ENCODE data around the gene ZNF132. TPM values are rescaled to one million over a fixed set of nuclear protein-coding genes. Genes with fewer than 3 reads are reported as not detected.

Gene ZNF132
- total RNA-seq (2022; extraction: Qiagen RNA extraction; ENCODE audit: low read depth), result 0.07 to 0.09 TPM (median 0.09 TPM) in 3 of 5 replicates, not detected in the others

DNA sequence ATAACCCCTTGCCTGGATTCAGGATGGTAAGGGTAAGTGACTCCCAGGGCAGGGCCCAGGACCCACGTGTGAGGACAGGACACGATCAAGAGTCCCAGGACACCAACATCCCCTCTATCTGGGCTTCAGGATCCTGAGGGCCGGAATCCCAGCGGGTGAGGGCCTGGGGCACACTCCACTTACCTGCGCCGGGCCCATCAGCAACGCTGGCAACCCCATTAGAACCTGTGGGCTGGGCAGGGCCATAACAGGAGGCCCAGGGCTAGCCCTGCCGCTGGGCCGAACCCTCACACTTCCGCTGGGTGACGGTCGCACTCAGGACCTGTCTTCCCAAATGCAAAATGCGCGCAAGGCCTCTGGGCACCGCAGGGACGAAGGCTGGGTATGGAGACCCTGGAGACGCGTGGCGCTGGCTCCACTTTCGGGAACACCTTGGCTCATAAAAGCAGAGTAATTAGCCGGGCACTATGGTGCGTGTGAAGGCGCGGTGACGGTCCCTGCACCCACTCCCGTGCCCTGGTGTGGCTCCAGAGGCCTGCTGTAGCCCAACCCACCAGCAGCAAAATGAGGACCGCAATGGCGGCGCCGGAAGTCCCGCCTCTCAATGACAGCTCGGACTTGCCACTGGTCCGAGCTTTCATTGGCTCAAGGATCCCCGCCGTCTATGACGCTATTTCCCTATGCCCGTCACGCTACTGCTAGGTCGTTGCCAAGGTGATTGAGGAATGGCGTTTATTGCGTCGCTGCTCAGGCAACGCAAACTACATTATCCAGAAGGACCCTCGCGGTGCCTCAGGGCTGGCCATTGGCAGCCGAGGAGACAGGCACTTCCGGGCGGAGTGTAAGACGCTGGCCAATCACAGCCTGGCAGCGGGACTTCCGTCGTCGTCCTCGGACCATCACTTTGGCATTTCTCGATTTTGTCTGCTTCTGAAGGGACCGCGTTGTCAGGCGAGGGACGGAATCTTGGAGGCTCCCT lies at the start of gene ZNF132:
ZNF132 (minus strand) TSS at position 578 of the 979 bp plus-strand sequence; CDS start at position 246, 332 bp downstream.

DNA sequence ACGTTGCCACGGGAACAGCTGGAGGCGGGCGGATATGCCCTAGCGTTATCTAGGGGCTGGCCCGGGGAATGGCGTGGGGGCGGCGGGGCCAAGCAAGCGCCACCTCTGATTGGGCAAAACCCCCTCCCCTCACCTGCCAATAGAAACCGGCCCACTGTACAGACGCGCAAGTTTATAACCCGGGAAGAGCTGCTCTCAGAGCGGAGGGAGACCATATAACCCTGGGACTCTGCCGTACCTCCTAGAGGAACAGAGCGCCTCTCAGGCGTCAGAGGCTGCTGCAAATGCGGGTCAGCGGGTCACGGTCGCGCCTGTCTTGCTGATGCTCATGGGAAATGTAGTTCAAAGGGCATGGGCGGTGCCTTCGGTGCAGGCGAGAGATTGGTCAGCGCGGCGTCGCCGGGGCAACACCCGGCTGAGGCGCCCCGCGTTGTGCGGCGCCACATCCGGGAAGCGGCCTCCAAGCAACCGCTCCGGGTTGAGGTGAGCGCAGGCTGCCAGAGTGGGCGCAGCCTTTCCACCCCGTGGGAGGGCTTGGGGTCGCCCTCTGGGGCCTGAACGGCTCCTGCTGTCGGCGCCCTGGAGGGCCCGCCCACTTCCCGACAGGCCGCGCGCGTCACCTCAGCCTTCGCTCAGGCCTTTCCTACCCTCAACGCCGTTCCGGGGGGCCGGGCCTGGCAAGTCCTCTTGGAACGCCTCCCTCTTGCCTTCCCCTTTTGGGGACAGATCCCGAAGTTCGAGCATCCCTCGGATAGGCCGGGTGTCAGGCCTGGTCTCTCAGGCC lies 36.0 kb upstream of the ZNF132 start, which contains the start of gene ZNF446:
ZNF446 (plus strand) TSS at position 639 of the 784 bp plus-strand sequence. CDS start 867 bp downstream, outside the sequence.

DNA sequence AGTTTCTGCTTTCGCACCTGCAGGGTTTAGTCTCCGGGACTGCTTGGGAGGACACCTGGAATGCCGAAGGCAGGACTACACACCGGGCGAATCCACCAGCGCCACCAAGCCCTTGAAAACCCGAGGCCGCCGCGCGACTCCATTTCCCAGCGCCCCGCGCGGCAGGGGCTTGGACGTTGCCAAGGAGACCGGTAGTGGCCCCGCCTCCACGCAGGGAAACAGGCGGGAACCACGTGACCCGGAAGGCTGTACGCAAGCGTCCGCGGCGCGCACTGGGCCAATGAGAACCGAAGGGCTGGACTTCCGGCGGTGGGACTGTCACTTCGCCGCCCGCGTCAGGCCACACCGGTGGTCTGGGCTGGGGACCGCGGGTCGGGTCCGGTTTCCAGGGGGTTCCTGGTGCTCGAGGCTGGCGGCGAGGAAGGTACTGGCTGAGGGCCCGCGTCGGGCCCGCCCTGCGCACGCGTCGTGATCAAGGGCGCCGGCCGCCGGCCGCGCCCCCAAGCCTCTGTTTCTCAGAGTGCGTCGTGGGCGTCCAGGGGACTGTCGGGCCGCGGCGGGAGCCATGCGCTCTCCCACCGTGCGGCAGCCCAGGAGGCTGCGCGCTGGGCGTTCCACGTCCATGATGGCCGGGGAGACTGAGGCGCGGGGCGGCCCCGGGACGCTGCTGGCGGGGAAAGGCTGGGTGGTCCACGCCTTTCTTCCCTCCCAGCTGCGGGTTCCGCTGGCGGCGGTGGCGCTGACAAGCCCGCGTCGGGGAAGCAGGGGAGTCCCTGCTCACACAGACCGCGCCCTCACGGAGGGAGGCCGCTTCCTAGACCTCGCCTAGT lies 27.0 kb upstream of the ZNF132 start, which contains the start of gene ZNF324:
ZNF324 (plus strand) TSS at position 321 of the 830 bp plus-strand sequence. CDS start 2,106 bp downstream, outside the sequence.

DNA sequence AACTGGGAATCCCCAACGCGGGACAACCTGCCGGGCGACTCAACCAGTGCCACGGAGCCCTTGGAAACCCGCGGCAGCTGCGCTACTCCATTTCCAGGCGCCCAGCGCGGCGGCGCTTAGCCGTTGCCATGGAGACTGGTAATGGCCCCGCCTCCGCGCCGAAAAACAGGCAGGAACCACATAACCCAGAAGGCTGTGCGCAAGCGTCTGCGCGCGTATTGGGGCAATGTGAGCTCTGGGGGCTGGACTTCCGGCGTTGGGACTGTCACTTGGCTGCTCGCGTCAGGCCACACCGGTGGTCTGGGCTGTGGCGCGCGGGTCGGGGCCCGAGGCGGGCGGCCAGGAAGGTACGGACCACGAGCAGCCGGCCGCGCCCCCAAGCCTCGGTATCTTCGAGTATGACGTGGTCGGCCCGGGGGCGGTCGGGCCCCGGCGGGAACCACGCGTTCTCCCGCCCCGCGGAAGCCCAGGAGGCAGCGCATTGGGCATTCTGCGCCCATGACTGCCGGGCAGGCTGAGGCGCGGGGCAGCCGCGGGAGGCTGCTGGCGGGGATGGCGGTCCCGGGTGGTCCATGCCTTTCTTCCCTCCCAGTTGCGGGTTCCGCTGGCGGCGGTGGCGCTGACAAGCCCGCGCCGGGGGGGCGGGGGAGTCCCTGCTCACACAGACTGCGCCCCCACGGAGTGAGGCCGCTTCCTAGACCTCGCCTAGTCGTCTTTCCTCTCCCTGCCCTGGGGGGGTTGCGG lies 11.6 kb upstream of the ZNF132 start, which contains the start of gene ZNF324B:
ZNF324B (plus strand) TSS at position 265 of the 744 bp plus-strand sequence. CDS start 2,080 bp downstream, outside the sequence.

DNA sequence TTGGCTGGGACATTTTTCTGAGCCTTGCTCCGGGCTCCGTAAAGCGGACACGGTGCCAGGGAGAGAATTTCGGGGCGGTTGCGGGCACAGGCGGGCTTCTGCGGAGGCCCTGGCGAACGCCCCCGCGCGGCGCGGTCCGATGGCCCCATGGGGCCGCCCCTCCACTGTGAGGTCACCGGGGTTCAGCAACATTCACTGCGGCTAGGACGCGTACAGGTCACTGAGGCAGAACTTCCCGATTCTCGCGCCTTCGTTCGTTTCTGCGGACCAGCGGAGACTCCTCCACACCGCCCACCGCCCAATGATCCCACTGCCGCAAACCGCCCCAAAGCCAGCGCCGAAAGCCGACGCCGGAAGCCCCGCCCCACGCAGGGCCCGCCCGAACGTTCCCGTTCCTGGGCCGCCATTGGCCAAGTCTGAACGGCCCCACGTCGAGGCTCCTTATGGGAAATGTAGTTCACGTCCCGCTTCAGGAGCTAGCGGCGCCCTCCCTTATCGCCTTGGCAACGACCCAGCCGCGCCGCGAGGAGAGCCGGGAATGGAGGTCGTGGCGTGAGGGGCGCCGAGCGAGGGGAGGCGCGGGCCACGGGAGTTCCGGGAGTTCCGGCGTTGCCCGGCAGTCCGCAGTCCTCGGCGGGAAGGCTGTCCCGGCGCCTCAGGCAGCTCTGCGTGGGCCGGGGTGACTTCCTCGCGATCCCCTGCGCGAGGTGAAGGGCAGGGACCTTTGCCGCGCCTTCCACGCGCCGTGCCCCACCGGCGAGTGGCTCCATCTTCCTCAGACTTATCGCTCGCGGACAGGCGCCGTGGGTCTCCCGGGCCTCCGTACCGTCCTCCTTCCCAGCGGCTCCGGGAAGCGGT lies 31.6 kb downstream of the ZNF132 start, which contains the start of gene ZNF584:
ZNF584 (plus strand) TSS at position 498 of the 858 bp plus-strand sequence. CDS start 499 bp downstream, outside the sequence.

DNA sequence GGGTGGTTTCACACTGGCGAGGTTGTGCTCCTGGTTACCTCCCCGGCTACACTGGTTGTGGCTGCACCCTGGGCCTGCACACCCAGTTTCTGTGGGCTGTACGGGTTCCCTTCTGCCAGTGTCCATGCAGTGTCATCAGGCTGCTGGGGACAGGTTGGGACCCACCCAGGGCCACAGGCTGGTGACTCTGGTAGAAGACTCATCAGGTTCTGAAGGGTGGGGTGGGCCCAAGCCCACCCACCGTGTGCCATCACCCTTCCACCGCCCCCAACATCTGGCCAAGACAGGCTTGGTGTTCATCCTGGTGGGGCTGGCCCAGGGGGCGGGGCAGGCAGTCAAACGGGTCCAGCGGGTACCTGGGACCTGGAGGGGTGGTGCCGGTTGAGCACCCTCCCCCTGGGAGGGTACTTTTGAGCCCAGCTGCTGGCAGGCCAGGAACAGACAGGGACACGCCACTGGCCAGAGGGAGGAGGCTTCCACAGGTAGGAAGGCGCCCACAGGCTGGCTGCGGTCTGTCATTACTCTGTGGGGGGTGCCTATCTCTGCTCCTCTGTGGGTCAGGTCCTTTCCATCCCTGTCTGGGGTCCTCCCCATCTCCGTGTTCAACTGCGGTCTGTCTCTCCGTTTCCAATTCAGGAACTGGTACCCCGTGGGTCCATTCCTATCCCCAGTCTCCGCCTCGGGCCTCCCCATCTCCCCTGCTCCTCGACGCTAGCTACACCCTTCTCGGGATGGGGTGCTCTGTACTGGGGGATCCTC lies 44.6 kb downstream of the ZNF132 start, which contains the start of gene RNF225:
RNF225 (plus strand) TSS at position 437 of the 759 bp plus-strand sequence. CDS start 434 bp downstream, outside the sequence.

DNA sequence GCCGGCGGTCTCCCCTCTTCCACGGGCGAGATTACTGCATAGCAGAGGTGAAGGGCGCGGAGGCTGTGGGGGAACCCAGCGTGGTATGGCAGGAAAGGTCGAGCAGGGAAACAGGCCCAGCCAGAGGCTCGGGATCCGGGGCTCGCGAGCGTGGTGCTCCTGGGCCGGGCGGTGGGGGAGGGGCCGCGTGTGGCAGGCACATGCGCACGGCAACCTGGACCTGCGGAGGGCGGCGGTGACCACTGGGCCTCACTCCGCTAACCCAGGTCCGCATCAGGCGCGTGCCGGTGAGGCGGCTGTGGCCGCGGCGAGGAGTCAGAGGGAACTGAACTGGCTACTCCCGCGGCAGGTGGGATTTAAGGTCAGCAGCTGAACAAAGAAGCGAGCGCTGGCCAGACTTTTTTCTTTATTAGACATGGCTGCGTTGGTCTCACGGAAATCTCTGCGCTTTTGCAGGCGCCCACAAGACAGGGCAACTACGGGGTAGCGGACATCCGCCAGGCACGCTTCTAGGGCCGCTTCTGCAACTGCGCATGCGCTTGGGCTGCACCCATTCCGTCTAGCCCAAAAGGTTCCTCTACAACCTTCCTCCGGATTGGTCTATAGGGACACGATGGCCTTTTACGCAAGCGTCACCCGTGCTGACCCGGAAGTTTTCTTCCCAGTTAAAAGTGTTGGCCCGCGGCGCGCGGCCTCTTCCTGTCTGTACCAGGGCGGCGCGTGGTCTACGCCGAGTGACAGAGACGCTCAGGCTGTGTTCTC lies 53.2 kb downstream of the ZNF132 start, which contains the start of gene RPS5:
RPS5 (plus strand) TSS at position 694 of the 762 bp plus-strand sequence. CDS start 869 bp downstream, outside the sequence.

Other genes with a start within 250 kb of the ZNF132 start
- gene ZNF544, start 211.2 kb downstream of the ZNF132 start, total RNA-seq (2022; extraction: Qiagen RNA extraction; ENCODE audit: low read depth), result 12.0 to 21.7 TPM (median 20.2 TPM) in 5 replicates
- gene ZNF8, start 161.2 kb downstream of the ZNF132 start, total RNA-seq (2022; extraction: Qiagen RNA extraction; ENCODE audit: low read depth), result 0.93 to 1.4 TPM (median 1.1 TPM) in 5 replicates
- 89.5 to 122 TPM (median 98.9 TPM) in 5 replicates for gene ERVK3-1, start 134.8 kb downstream of the ZNF132 start, total RNA-seq (2022; extraction: Qiagen RNA extraction; ENCODE audit: low read depth)
- gene ZSCAN22, start 113.2 kb downstream of the ZNF132 start, total RNA-seq (2022; extraction: Qiagen RNA extraction; ENCODE audit: low read depth), result 1.7 to 3.3 TPM (median 2.7 TPM) in 5 replicates
- 7.2 to 12.3 TPM (median 10.0 TPM) in 5 replicates for gene A1BG, start 86.7 kb downstream of the ZNF132 start, total RNA-seq (2022; extraction: Qiagen RNA extraction; ENCODE audit: low read depth)
- 0.60 to 1.8 TPM (median 1.5 TPM) in 5 replicates for gene ZNF497, start 77.4 kb downstream of the ZNF132 start, total RNA-seq (2022; extraction: Qiagen RNA extraction; ENCODE audit: low read depth)
- 0.74 to 1.7 TPM (median 1.4 TPM) in 5 replicates for gene ZNF837, start 59.1 kb downstream of the ZNF132 start, total RNA-seq (2022; extraction: Qiagen RNA extraction; ENCODE audit: low read depth)
- gene RPS5, start 52.9 kb downstream of the ZNF132 start, total RNA-seq (2022; extraction: Qiagen RNA extraction; ENCODE audit: low read depth), result 1,770 to 2,546 TPM (median 2,356 TPM) in 5 replicates
- not detected in 5 replicates for gene RNF225, start 44.5 kb downstream of the ZNF132 start, total RNA-seq (2022; extraction: Qiagen RNA extraction; ENCODE audit: low read depth)
- 17.6 to 20.4 TPM (median 18.2 TPM) in 5 replicates for gene ZNF584, start 31.5 kb downstream of the ZNF132 start, total RNA-seq (2022; extraction: Qiagen RNA extraction; ENCODE audit: low read depth)
- 5.7 to 7.9 TPM (median 7.0 TPM) in 5 replicates for gene ZNF324B, start 11.5 kb upstream of the ZNF132 start, total RNA-seq (2022; extraction: Qiagen RNA extraction; ENCODE audit: low read depth)
- gene ZNF324, start 26.9 kb upstream of the ZNF132 start, total RNA-seq (2022; extraction: Qiagen RNA extraction; ENCODE audit: low read depth), result 7.2 to 11.7 TPM (median 8.9 TPM) in 5 replicates
- 10.7 to 15.1 TPM (median 12.0 TPM) in 5 replicates for gene ZNF446, start 36.2 kb upstream of the ZNF132 start, total RNA-seq (2022; extraction: Qiagen RNA extraction; ENCODE audit: low read depth)
- 18.4 to 32.9 TPM (median 29.4 TPM) in 5 replicates for gene SLC27A5, start 71.8 kb upstream of the ZNF132 start, total RNA-seq (2022; extraction: Qiagen RNA extraction; ENCODE audit: low read depth)
- 8.3 to 24.0 TPM (median 20.1 TPM) in 5 replicates for gene ZBTB45, start 79.7 kb upstream of the ZNF132 start, total RNA-seq (2022; extraction: Qiagen RNA extraction; ENCODE audit: low read depth)
- 606 to 732 TPM (median 664 TPM) in 5 replicates for gene TRIM28, start 103.9 kb upstream of the ZNF132 start, total RNA-seq (2022; extraction: Qiagen RNA extraction; ENCODE audit: low read depth)
- 180 to 230 TPM (median 198 TPM) in 5 replicates for gene CHMP2A, start 115.0 kb upstream of the ZNF132 start, total RNA-seq (2022; extraction: Qiagen RNA extraction; ENCODE audit: low read depth)
- 134 to 148 TPM (median 138 TPM) in 5 replicates for gene UBE2M, start 118.5 kb upstream of the ZNF132 start, total RNA-seq (2022; extraction: Qiagen RNA extraction; ENCODE audit: low read depth)
- gene MZF1, start 133.2 kb upstream of the ZNF132 start, total RNA-seq (2022; extraction: Qiagen RNA extraction; ENCODE audit: low read depth), result 7.0 to 19.9 TPM (median 16.5 TPM) in 5 replicates

Data from A549 treated with ZK216348 at 1 μM for 4 hours (cell line).